ENCODE measurements around the gene GDI2.

GDI2 gene

GRCh38 chr10:5736591-5736990, 76.6 kb downstream of the GDI2 start:
- no peak for TF ChIP-seq CTCF (conservative IDR thresholded peaks at IDR 0.05; ENCODE audit: low read depth, low read length)
- H3K4me3 ChIP-seq (ENCODE audit: low read depth, low read length): no peak overlapping the region
- DNase-seq (ENCODE audit: low read depth): no peak

DNA sequence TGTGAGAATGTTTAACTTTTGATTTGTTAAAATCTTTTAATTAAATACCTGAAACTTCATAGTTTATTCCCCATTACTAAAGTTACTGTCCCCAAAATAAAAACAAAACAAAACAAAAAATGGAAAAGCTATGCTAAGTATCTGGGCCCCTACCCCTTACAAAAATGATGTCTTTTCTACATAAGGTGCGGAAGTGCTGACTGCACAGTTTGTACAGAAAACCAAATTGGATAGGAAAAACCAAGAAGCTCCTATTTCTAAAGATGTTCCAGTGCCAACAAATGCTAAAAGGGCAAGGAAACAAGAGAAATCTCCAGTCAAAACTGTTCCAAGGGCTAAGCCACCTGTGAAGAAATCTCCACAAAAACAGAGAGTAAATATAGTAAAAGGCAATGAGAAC, 78.1 kb downstream of the GDI2 start:
- no peak for TF ChIP-seq CTCF (conservative IDR thresholded peaks at IDR 0.05; ENCODE audit: low read depth, low read length)

DNA sequence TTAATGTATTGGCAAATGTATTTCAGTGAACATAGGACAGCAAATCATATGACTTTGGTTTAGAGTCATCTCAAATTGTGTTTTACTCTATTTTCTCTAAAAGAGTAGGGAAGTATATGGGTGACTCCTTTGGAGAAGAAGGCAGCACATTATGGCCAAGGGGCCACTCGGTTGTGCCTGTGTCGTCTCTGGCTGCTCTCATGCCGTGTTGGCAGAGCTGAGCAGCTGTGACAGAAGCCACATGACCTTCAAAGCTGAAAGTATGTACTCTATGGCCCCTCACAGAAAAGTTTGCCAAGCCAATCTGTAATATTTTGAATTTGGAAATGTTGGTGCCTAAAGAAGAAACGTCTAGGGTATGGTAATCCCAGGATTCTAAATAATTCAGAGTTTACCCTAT, 81.1 kb downstream of the GDI2 start:
- TF ChIP-seq CTCF (conservative IDR thresholded peaks at IDR 0.05; ENCODE audit: low read depth, low read length): no peak
- no peak overlapping the region for H3K4me3 ChIP-seq (ENCODE audit: low read depth, low read length)
- no peak for DNase-seq (ENCODE audit: low read depth)

More for the DNA sequence above, 78.1 kb downstream of the GDI2 start:
- no peak overlapping the region for H3K4me3 ChIP-seq (ENCODE audit: low read depth, low read length)
- no peak for DNase-seq (ENCODE audit: low read depth)

GRCh38 chr10:5731559-5731958, 81.7 kb downstream of the GDI2 start:
- no peak for TF ChIP-seq CTCF (conservative IDR thresholded peaks at IDR 0.05; ENCODE audit: low read depth, low read length)
- DNase-seq (ENCODE audit: low read depth): no peak
- no peak overlapping the region for H3K4me3 ChIP-seq (ENCODE audit: low read depth, low read length)

GRCh38 chr10:5730766-5731165, 82.5 kb downstream of the GDI2 start:
- no peak overlapping the region for H3K4me3 ChIP-seq (ENCODE audit: low read depth, low read length)
- no peak for DNase-seq (ENCODE audit: low read depth)
- TF ChIP-seq CTCF (conservative IDR thresholded peaks at IDR 0.05; ENCODE audit: low read depth, low read length): no peak

- no peak for DNase-seq (ENCODE audit: low read depth)
- TF ChIP-seq CTCF (conservative IDR thresholded peaks at IDR 0.05; ENCODE audit: low read depth, low read length): no peak
Measured at GRCh38 chr10:5723692-5724091, 89.5 kb downstream of the GDI2 start.

GRCh38 chr10:5720182-5720581, 93.1 kb downstream of the GDI2 start:
- no peak for TF ChIP-seq CTCF (conservative IDR thresholded peaks at IDR 0.05; ENCODE audit: low read depth, low read length)
- H3K4me3 ChIP-seq (ENCODE audit: low read depth, low read length): no peak overlapping the region
- DNase-seq (ENCODE audit: low read depth): no peak

More at GRCh38 chr10:5723692-5724091, 89.5 kb downstream of the GDI2 start:
- H3K4me3 ChIP-seq (ENCODE audit: low read depth, low read length): no peak overlapping the region

Measured in choroid plexus epithelial cell (primary cell).